Frontal cortex (tissue), 4 donors: Measurements from ENCODE around the gene FKRP. TPM values are rescaled to one million over a fixed set of nuclear protein-coding genes. Genes with fewer than 3 reads are reported as not detected.
"Not testable (repeated sequence)": the region's sequence is repeated elsewhere in the genome, so short reads cannot be mapped to it uniquely, and the experiment has no call there.

Experiments used
- DNase-seq, 2 donors: peaks; one replicate each; pipeline ENCODE4 v3.0.0; 2012; ENCODE audit warnings: low spot score in 2 of 2
- FAIRE-seq: peaks from 2 replicates; lab custom pipeline; 2012; peaks lifted over from hg19 to GRCh38; lab: Jason Lieb, UNC
- total RNA-seq: library from RNA; depleted of rRNA; stranded (reverse); fragments of >200 nt; gene quantifications from one replicate; pipeline ENCODE4 v1.2.3, GENCODE V29; 2014
- donor health status: control.
- donor health status: control.
- donor health status: control.

Gene FKRP
- total RNA-seq, 1 donor from 2014 or later = 12.6 TPM

- FAIRE-seq (no peak), DNase-seq (no peak)
Observed at GRCh38 chr19:46776927-46777911, 31.4 kb downstream of the FKRP start.

GRCh38 chr19:46777956-46778645 is 32.2 kb downstream of the FKRP start:
- not testable (repeated sequence) for DNase-seq, FAIRE-seq

- no peak for FAIRE-seq
- DNase-seq = no peak
Observed at GRCh38 chr19:46782355-46783019, 36.6 kb downstream of the FKRP start.

- DNase-seq = no peak
- no peak for FAIRE-seq
Observed at GRCh38 chr19:46783670-46784069, 37.8 kb downstream of the FKRP start.

- FAIRE-seq (no peak), DNase-seq (no peak)
Observed at GRCh38 chr19:46784262-46785053, 38.6 kb downstream of the FKRP start.

GRCh38 chr19:46785054-46785979 is 39.5 kb downstream of the FKRP start:
- FAIRE-seq = no peak

GRCh38 chr19:46785980-46786235 is 40.1 kb downstream of the FKRP start:
- no peak for DNase-seq
- no peak for FAIRE-seq

More at GRCh38 chr19:46785054-46785979, 39.5 kb downstream of the FKRP start:
- DNase-seq = no peak

- no peak for FAIRE-seq
- peak in 1 of 2 donors; percentile 65 for DNase-seq
Observed at GRCh38 chr19:46786236-46787039, 40.6 kb downstream of the FKRP start.

- DNase-seq (no peak), FAIRE-seq (no peak)
Observed at GRCh38 chr19:46787040-46787330, 41.1 kb downstream of the FKRP start.

- peak in 1 of 2 donors; percentile 48 for DNase-seq
- no peak for FAIRE-seq
Observed at GRCh38 chr19:46787331-46788261, 41.7 kb downstream of the FKRP start.

- FAIRE-seq = no peak
Observed at GRCh38 chr19:46788262-46788967, 42.6 kb downstream of the FKRP start, which contains the start of gene SLC1A5. SLC1A5 (minus strand) TSS chr19:46788594; CDS start chr19:46787965, 629 bp downstream.

GRCh38 chr19:46788968-46789338 is 43.1 kb downstream of the FKRP start:
- FAIRE-seq = no peak
- DNase-seq = no peak

More at GRCh38 chr19:46788262-46788967, 42.6 kb downstream of the FKRP start, which contains the start of gene SLC1A5:
- DNase-seq = peak; percentile 74 to 87

GRCh38 chr19:46789371-46789770 is 43.5 kb downstream of the FKRP start:
- DNase-seq = no peak
- no peak for FAIRE-seq

- FAIRE-seq = no peak
- DNase-seq = no peak
Observed at GRCh38 chr19:46791944-46792343, 46.1 kb downstream of the FKRP start.

- DNase-seq = no peak
- no peak for FAIRE-seq
Observed at GRCh38 chr19:46797881-46798280, 52.0 kb downstream of the FKRP start.

- FAIRE-seq (no peak), DNase-seq (no peak)
Observed at GRCh38 chr19:46798713-46799112, 52.9 kb downstream of the FKRP start.
